Measurements from ENCODE around the gene SREBF2.

Gene SREBF2

GRCh38 chr22:41927813-41928212, 94.9 kb downstream of the SREBF2 start:
- no peak overlapping the region for H4K8ac ChIP-seq (ENCODE audit: low read length)
- H2BK120ac ChIP-seq (ENCODE audit: low read depth, low read length): no peak overlapping the region
- no peaks in the 10 kb centered on the region for H3K36me3 ChIP-seq (ENCODE audit: control insufficient read depth in 1 of 2, insufficient read depth in 2 of 2, low read depth in 1 of 2, low read length in 2 of 2)
- no peaks in the 10 kb centered on the region for H3K79me1 ChIP-seq (replicated peaks; ENCODE audit: low read length, poor library complexity, severe bottlenecking)
- no peak for DNase-seq
- no peak overlapping the region for H3K14ac ChIP-seq (ENCODE audit: low read length in 2 of 2)
- H3K4me1 ChIP-seq (ENCODE audit: control insufficient read depth, insufficient read depth, low read depth, low read length): peaks cover 12% of the 10 kb centered on the region
- no peak overlapping the region for H3K23ac ChIP-seq (ENCODE audit: low read length in 2 of 2)
- no peak overlapping the region for H3K4ac ChIP-seq (ENCODE audit: low read depth in 1 of 2, low read length in 2 of 2)
- no peak overlapping the region for H2AK5ac ChIP-seq (ENCODE audit: low read length, severe bottlenecking)
- H3K18ac ChIP-seq (ENCODE audit: low read depth in 1 of 2, low read length in 2 of 2): no peak overlapping the region
- no peak overlapping the region for H2BK5ac ChIP-seq (ENCODE audit: low read depth, low read length, poor library complexity, severe bottlenecking)
- no peak overlapping the region for H2BK15ac ChIP-seq (ENCODE audit: low read depth, poor library complexity, severe bottlenecking)
- H2AFZ ChIP-seq (ENCODE audit: low read depth, low read length): no peak overlapping the region
- WGBS: 66% methylated on average over 6 of the region's 6 CpGs
- no peak overlapping the region for H3K9ac ChIP-seq (ENCODE audit: low read length)
- no peaks in the 10 kb centered on the region for H3K9me3 ChIP-seq (ENCODE audit: control insufficient read depth, low read length)
- H4K91ac ChIP-seq (ENCODE audit: low read length): no peak overlapping the region
- no peak overlapping the region for H3K4me2 ChIP-seq (ENCODE audit: low read length, poor library complexity, severe bottlenecking)
- H2BK12ac ChIP-seq (ENCODE audit: low read length in 2 of 2): no peak overlapping the region
- H3K27ac ChIP-seq (ENCODE audit: low read length, poor library complexity, severe bottlenecking): no peak overlapping the region
- no peak overlapping the region for H3K4me3 ChIP-seq (ENCODE audit: insufficient read depth in 1 of 2, low read depth in 1 of 2, low read length in 2 of 2)
- peaks cover 12 to 35% of the 10 kb centered on the region in 2 experiments for H3K27me3 ChIP-seq (ENCODE audit: control insufficient read depth in 1 of 2, insufficient read depth in 1 of 2, low read length in 2 of 2)

- 81% methylated on average over 13 of the region's 14 CpGs for WGBS
Observed at GRCh38 chr22:41928593-41929417, 95.9 kb downstream of the SREBF2 start.

GRCh38 chr22:41929418-41929810, 96.5 kb downstream of the SREBF2 start:
- Histone ChIP-seq H2BK120ac (ENCODE audit: low read depth, low read length) (no peak overlapping the region), H3K27me3 (ENCODE audit: control insufficient read depth in 1 of 2, insufficient read depth in 1 of 2, low read length in 2 of 2) (peaks cover 12 to 29% of the 10 kb centered on the region in 2 experiments), H3K4me1 (ENCODE audit: control insufficient read depth, insufficient read depth, low read depth, low read length) (peaks cover 12% of the 10 kb centered on the region), H4K91ac (ENCODE audit: low read length) (no peak overlapping the region), H3K18ac (ENCODE audit: low read depth in 1 of 2, low read length in 2 of 2) (no peak overlapping the region), H3K36me3 (ENCODE audit: control insufficient read depth in 1 of 2, insufficient read depth in 2 of 2, low read depth in 1 of 2, low read length in 2 of 2) (no peaks in the 10 kb centered on the region), H2BK15ac (ENCODE audit: low read depth, poor library complexity, severe bottlenecking) (no peak overlapping the region), H4K8ac (ENCODE audit: low read length) (no peak overlapping the region), H2BK12ac (ENCODE audit: low read length in 2 of 2) (no peak overlapping the region), H3K9ac (ENCODE audit: low read length) (no peak overlapping the region), H3K4me3 (ENCODE audit: insufficient read depth in 1 of 2, low read depth in 1 of 2, low read length in 2 of 2) (no peak overlapping the region), H3K27ac (ENCODE audit: low read length, poor library complexity, severe bottlenecking) (no peak overlapping the region), H3K4ac (ENCODE audit: low read depth in 1 of 2, low read length in 2 of 2) (no peak overlapping the region), H2AFZ (ENCODE audit: low read depth, low read length) (no peak overlapping the region), H3K4me2 (ENCODE audit: low read length, poor library complexity, severe bottlenecking) (no peak overlapping the region), H2BK5ac (ENCODE audit: low read depth, low read length, poor library complexity, severe bottlenecking) (no peak overlapping the region), H2AK5ac (ENCODE audit: low read length, severe bottlenecking) (no peak overlapping the region), H3K9me3 (ENCODE audit: control insufficient read depth, low read length) (no peaks in the 10 kb centered on the region), H3K79me1 (replicated peaks; ENCODE audit: low read length, poor library complexity, severe bottlenecking) (no peaks in the 10 kb centered on the region), H3K23ac (ENCODE audit: low read length in 2 of 2) (no peak overlapping the region), H3K14ac (ENCODE audit: low read length in 2 of 2) (peak overlapping the region in 1 of 2 experiments; percentile 26)
- no peak for DNase-seq
- 82% methylated on average over 8 of the region's 8 CpGs for WGBS

More at GRCh38 chr22:41928593-41929417, 95.9 kb downstream of the SREBF2 start:
- H3K14ac ChIP-seq (ENCODE audit: low read length in 2 of 2): no peak overlapping the region
- H4K8ac ChIP-seq (ENCODE audit: low read length): no peak overlapping the region
- H2BK15ac ChIP-seq (ENCODE audit: low read depth, poor library complexity, severe bottlenecking): no peak overlapping the region
- H4K91ac ChIP-seq (ENCODE audit: low read length): no peak overlapping the region
- peaks cover 12 to 29% of the 10 kb centered on the region in 2 experiments for H3K27me3 ChIP-seq (ENCODE audit: control insufficient read depth in 1 of 2, insufficient read depth in 1 of 2, low read length in 2 of 2)
- no peak overlapping the region for H3K4ac ChIP-seq (ENCODE audit: low read depth in 1 of 2, low read length in 2 of 2)
- H3K4me1 ChIP-seq (ENCODE audit: control insufficient read depth, insufficient read depth, low read depth, low read length): peaks cover 12% of the 10 kb centered on the region
- DNase-seq: no peak
- no peak overlapping the region for H3K4me3 ChIP-seq (ENCODE audit: insufficient read depth in 1 of 2, low read depth in 1 of 2, low read length in 2 of 2)
- H3K9ac ChIP-seq (ENCODE audit: low read length): no peak overlapping the region
- H3K18ac ChIP-seq (ENCODE audit: low read depth in 1 of 2, low read length in 2 of 2): no peak overlapping the region
- H2BK5ac ChIP-seq (ENCODE audit: low read depth, low read length, poor library complexity, severe bottlenecking): no peak overlapping the region
- H3K23ac ChIP-seq (ENCODE audit: low read length in 2 of 2): no peak overlapping the region
- no peaks in the 10 kb centered on the region for H3K79me1 ChIP-seq (replicated peaks; ENCODE audit: low read length, poor library complexity, severe bottlenecking)
- H3K36me3 ChIP-seq (ENCODE audit: control insufficient read depth in 1 of 2, insufficient read depth in 2 of 2, low read depth in 1 of 2, low read length in 2 of 2): no peaks in the 10 kb centered on the region
- H2AK5ac ChIP-seq (ENCODE audit: low read length, severe bottlenecking): no peak overlapping the region
- no peak overlapping the region for H2AFZ ChIP-seq (ENCODE audit: low read depth, low read length)
- no peak overlapping the region for H3K4me2 ChIP-seq (ENCODE audit: low read length, poor library complexity, severe bottlenecking)
- H3K27ac ChIP-seq (ENCODE audit: low read length, poor library complexity, severe bottlenecking): no peak overlapping the region
- no peak overlapping the region for H2BK120ac ChIP-seq (ENCODE audit: low read depth, low read length)
- H2BK12ac ChIP-seq (ENCODE audit: low read length in 2 of 2): no peak overlapping the region
- H3K9me3 ChIP-seq (ENCODE audit: control insufficient read depth, low read length): no peaks in the 10 kb centered on the region

GRCh38 chr22:41931701-41932269, 98.9 kb downstream of the SREBF2 start:
- no peak overlapping the region for H4K8ac ChIP-seq (ENCODE audit: low read length)
- no peak overlapping the region for H3K4ac ChIP-seq (ENCODE audit: low read depth in 1 of 2, low read length in 2 of 2)
- H2AK5ac ChIP-seq (ENCODE audit: low read length, severe bottlenecking): no peak overlapping the region
- peaks cover 0 to 13% of the 10 kb centered on the region in 2 experiments for H3K27me3 ChIP-seq (ENCODE audit: control insufficient read depth in 1 of 2, insufficient read depth in 1 of 2, low read length in 2 of 2)
- no peak overlapping the region for H3K27ac ChIP-seq (ENCODE audit: low read length, poor library complexity, severe bottlenecking)
- no peak overlapping the region for H2BK120ac ChIP-seq (ENCODE audit: low read depth, low read length)
- H2BK5ac ChIP-seq (ENCODE audit: low read depth, low read length, poor library complexity, severe bottlenecking): no peak overlapping the region
- H3K36me3 ChIP-seq (ENCODE audit: control insufficient read depth in 1 of 2, insufficient read depth in 2 of 2, low read depth in 1 of 2, low read length in 2 of 2): no peaks in the 10 kb centered on the region
- H4K91ac ChIP-seq (ENCODE audit: low read length): no peak overlapping the region
- no peaks in the 10 kb centered on the region for H3K4me1 ChIP-seq (ENCODE audit: control insufficient read depth, insufficient read depth, low read depth, low read length)
- no peak overlapping the region for H2AFZ ChIP-seq (ENCODE audit: low read depth, low read length)
- H3K79me1 ChIP-seq (replicated peaks; ENCODE audit: low read length, poor library complexity, severe bottlenecking): no peaks in the 10 kb centered on the region
- H2BK12ac ChIP-seq (ENCODE audit: low read length in 2 of 2): no peak overlapping the region
- H3K4me2 ChIP-seq (ENCODE audit: low read length, poor library complexity, severe bottlenecking): no peak overlapping the region
- H3K4me3 ChIP-seq (ENCODE audit: insufficient read depth in 1 of 2, low read depth in 1 of 2, low read length in 2 of 2): no peak overlapping the region
- H2BK15ac ChIP-seq (ENCODE audit: low read depth, poor library complexity, severe bottlenecking): no peak overlapping the region
- no peaks in the 10 kb centered on the region for H3K9me3 ChIP-seq (ENCODE audit: control insufficient read depth, low read length)
- no peak overlapping the region for H3K9ac ChIP-seq (ENCODE audit: low read length)
- H3K14ac ChIP-seq (ENCODE audit: low read length in 2 of 2): no peak overlapping the region
- DNase-seq: no peak
- WGBS: 88% methylated on average over 10 of the region's 10 CpGs
- H3K23ac ChIP-seq (ENCODE audit: low read length in 2 of 2): no peak overlapping the region
- no peak overlapping the region for H3K18ac ChIP-seq (ENCODE audit: low read depth in 1 of 2, low read length in 2 of 2)

Measured in mesenchymal stem cell (in vitro differentiated cells and primary cell).